Omental fat pad (tissue), 4 donors: ENCODE results near the gene SLC30A4. TPM values are rescaled to one million over a fixed set of nuclear protein-coding genes. Genes with fewer than 3 reads are reported as not detected.

Source experiments
- ATAC-seq: fragments of 150-250 bp; one replicate; pipeline ENCODE4 v1.9.1; 2016; ENCODE audit warnings: mild to moderate bottlenecking, moderate library complexity; ENCODE audit not compliant: low FRiP score
- DNase-seq: peaks from one replicate; pipeline ENCODE4 v3.0.0-alpha.2; 2019; ENCODE audit warnings: low spot score
- small RNA-seq: library from RNA; depleted of rRNA; stranded (forward); fragments of <200 nt; gene quantifications from one replicate; pipeline ENCODE3, GENCODE V24; 2016
- total RNA-seq, 4 donors: library from RNA; depleted of rRNA; stranded (reverse); fragments of >200 nt; gene quantifications; one replicate each; pipeline ENCODE4 v1.1.0, GENCODE V29; 2016
- TF ChIP-seq, protein P1 (sequence below), 3 donors: fragments of 450-650 bp; IDR thresholded peaks; one replicate each; pipeline ENCODE4 v1.5.1; 2016 to 2017; ENCODE audit warnings: antibody characterized with exemption in 3 of 3, mild to moderate bottlenecking in 3 of 3, moderate library complexity in 2 of 3

SLC30A4 gene
- total RNA-seq, 4 donors from 2014 or later = 7.0 to 12.6 (median 8.5) TPM

DNA sequence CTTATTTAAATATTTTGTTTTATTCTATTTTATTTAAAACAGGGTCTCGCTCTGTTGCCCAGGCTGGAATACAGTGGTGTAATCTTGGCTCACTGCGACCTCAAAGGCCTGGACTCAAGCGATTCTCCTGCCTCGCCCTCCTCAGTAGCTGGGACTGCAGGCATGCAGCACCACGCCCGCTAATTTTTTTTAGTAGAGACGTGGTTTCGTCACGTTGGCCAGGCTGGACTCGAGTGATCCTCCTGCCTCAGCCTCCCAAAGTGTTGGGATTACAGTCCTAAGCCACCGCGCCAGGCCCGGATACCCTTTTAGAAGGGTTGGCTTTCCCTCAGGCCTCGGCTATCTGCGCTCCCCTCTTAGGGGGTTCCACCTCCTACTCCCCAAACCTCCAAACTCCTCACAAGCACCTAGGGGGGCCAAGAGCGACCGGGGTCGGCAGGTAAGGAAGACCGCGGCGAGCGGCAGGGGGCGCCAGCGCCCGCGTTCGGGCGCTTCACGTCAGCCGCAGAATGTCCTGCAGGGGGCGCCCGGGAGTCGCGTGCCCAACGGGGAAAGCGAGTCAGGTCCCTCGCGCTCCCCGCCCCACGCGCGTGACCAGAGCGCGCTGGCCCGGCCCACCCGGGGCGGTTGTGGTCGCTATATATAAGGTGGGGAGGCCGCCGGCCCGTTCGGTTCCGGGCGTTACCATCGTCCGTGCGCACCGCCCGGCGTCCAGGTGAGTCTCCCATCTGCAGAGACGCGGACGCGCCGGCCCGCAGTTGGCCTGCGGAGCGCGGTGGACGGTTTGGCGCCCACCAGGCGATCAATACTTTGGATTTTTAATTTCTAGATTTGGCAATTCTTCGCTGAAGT is 92.4 kb downstream of the SLC30A4 start:
- TF ChIP-seq, protein P1, sequence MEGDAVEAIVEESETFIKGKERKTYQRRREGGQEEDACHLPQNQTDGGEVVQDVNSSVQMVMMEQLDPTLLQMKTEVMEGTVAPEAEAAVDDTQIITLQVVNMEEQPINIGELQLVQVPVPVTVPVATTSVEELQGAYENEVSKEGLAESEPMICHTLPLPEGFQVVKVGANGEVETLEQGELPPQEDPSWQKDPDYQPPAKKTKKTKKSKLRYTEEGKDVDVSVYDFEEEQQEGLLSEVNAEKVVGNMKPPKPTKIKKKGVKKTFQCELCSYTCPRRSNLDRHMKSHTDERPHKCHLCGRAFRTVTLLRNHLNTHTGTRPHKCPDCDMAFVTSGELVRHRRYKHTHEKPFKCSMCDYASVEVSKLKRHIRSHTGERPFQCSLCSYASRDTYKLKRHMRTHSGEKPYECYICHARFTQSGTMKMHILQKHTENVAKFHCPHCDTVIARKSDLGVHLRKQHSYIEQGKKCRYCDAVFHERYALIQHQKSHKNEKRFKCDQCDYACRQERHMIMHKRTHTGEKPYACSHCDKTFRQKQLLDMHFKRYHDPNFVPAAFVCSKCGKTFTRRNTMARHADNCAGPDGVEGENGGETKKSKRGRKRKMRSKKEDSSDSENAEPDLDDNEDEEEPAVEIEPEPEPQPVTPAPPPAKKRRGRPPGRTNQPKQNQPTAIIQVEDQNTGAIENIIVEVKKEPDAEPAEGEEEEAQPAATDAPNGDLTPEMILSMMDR (IDR thresholded peaks at IDR 0.05) = peak in 2 of 3 donors; percentile 74 to 97
- DNase-seq (peak; percentile 80), ATAC-seq (peak; percentile 91)

Small RNA genes lying within 50 kb of the gene (small RNA-seq; reads per million reads assigned to genes)
- gene DPPA5P2 (not detected), gene SNORA41B (not detected)

Other genes with a start within 250 kb of the SLC30A4 start
- 10 to 100 TPM in 2 of 4 donors, 1 to 10 TPM in 2; 9.7 to 15.1 (median 12.3) TPM for gene GATM, start 144.2 kb downstream of the SLC30A4 start, total RNA-seq
- gene BLOC1S6, start 64.6 kb upstream of the SLC30A4 start, total RNA-seq = 10 to 100 TPM; 68.1 to 95.9 (median 82.5) TPM
- 10 to 100 TPM; 67.0 to 90.3 (median 84.1) TPM for gene SQOR, start 112.3 kb upstream of the SLC30A4 start, total RNA-seq